GM12878 (cell line): ENCODE data around the gene PGM3. TPM values are rescaled to one million over a fixed set of nuclear protein-coding genes. Genes with fewer than 3 reads are reported as not detected.

Experiments
- ATAC-seq: fragments of 200-7000 bp; cut with Tn5 transposase; 3 replicates; pipeline ENCODE4 v1.9.1; 2020; ENCODE audit warnings: mild to moderate bottlenecking, moderate library complexity
- BruUV-seq: library from RNA; stranded (reverse); fragments of 400-500 nt; replicated peaks from 2 replicates; lab custom pipeline; 2021; lab: Mats Ljungman, UMichigan
- CTCF ChIA-PET: fragments of 300-600 bp; sonication (Branson Sonifier 250); formaldehyde crosslinking; extraction: SDS; loops from one replicate; lab custom pipeline; 2021; ENCODE audit warnings: inconsistent platforms; lab: Yijun Ruan, JAX
- POLR2A ChIA-PET: fragments of 350-600 bp; formaldehyde crosslinking; extraction: SDS; loops from one replicate; lab custom pipeline; 2021; ENCODE audit warnings: inconsistent platforms; lab: Charles Lee
- RAD21 ChIA-PET: fragments of 300-600 bp; sonication (Branson Sonifier 250); formaldehyde crosslinking; loops from one replicate; lab custom pipeline; 2023; ENCODE audit warnings: antibody characterized with exemption; ENCODE audit not compliant: unreplicated experiment; lab: Charles Lee
- SMC1A ChIA-PET: fragments of 300-600 bp; sonication (Branson Sonifier 250); formaldehyde crosslinking; loops from one replicate; lab custom pipeline; 2023; ENCODE audit not compliant: unreplicated experiment, uncharacterized antibody; lab: Charles Lee
- DNase-seq: peaks from one replicate; pipeline ENCODE4 v3.0.0-alpha.2; 2011; ENCODE audit warnings: low read depth, low spot score
- FAIRE-seq: peaks from 3 replicates; lab custom pipeline; 2011; peaks lifted over from hg19 to GRCh38; lab: Jason Lieb, UNC
- H2AFZ ChIP-seq: 2 replicates; pipeline ENCODE4 v1.6.0; 2011; ENCODE audit warnings: low read depth, low read length, control low read depth; ENCODE audit not compliant: control insufficient read depth
- H3K27ac ChIP-seq: 2 replicates; pipeline ENCODE4 v1.5.1; 2011; ENCODE audit warnings: control low read depth; ENCODE audit not compliant: control insufficient read depth, insufficient read depth
- H3K27me3 ChIP-seq, 2 experiments: replicated peaks in 1 of 2; 2 replicates each; pipeline versions ENCODE4 v1.6.0 to v1.6.1; 2011; ENCODE audit warnings: low read length in 1 of 2; ENCODE audit not compliant: control insufficient read depth in 2 of 2, insufficient read depth in 2 of 2
- H3K36me3 ChIP-seq, 2 experiments: 2 replicates each; pipeline ENCODE4 v1.5.1; 2011; ENCODE audit warnings: low read length in 1 of 2; ENCODE audit not compliant: control insufficient read depth in 2 of 2, insufficient read depth in 2 of 2
- H3K4me1 ChIP-seq: 2 replicates; pipeline ENCODE4 v1.6.1; 2011; ENCODE audit warnings: mild to moderate bottlenecking, low read length, moderate library complexity, mixed read lengths; ENCODE audit not compliant: control insufficient read depth, insufficient read depth
- H3K4me2 ChIP-seq: 2 replicates; pipeline ENCODE4 v1.6.0; 2011; ENCODE audit warnings: control low read depth; ENCODE audit not compliant: control insufficient read depth, insufficient read depth
- H3K4me3 ChIP-seq: fragments of 200-600 bp; sonication (generic); 2 replicates; pipeline ENCODE4 v1.5.1; 2016
- H3K79me2 ChIP-seq: 2 replicates; pipeline ENCODE4 v1.6.0; 2011; ENCODE audit warnings: low read length; ENCODE audit not compliant: control insufficient read depth, insufficient read depth
- H3K9ac ChIP-seq: 2 replicates; pipeline ENCODE4 v1.8.0; 2011; ENCODE audit warnings: low read length, control low read depth, mixed read lengths; ENCODE audit not compliant: control insufficient read depth, insufficient read depth
- H3K9me3 ChIP-seq: replicated peaks from 3 replicates; pipeline ENCODE4 v1.5.1; 2011; ENCODE audit warnings: mild to moderate bottlenecking, low read length; ENCODE audit not compliant: control insufficient read depth, insufficient read depth
- H4K20me1 ChIP-seq: 2 replicates; pipeline ENCODE4 v1.6.0; 2011; ENCODE audit not compliant: control insufficient read depth, insufficient read depth
- FOS ChIP-seq: IDR thresholded peaks from 3 replicates; pipeline ENCODE4 v1.6.1; 2011; ENCODE audit warnings: borderline replicate concordance; ENCODE audit not compliant: insufficient read length; ENCODE audit errors: extremely low read depth
- IKZF2 ChIP-seq, 2 experiments: fragments of 450-650 bp; IDR thresholded peaks; 2 replicates each; pipeline ENCODE4 v1.6.1; 2017; ENCODE audit warnings: mild to moderate bottlenecking in 2 of 2, moderate library complexity in 2 of 2
- SIN3A ChIP-seq: IDR thresholded peaks from 2 replicates; pipeline ENCODE4 v1.6.1; 2012; ENCODE audit warnings: low read depth, low read length, improper control_type of control experiment
- WGBS: methylation state at CpG from one replicate; pipeline ENCODE4 v1.1.6; 2016; ENCODE audit warnings: low lambda C conversion rate; ENCODE audit not compliant: insufficient replicate concordance, insufficient coverage; ENCODE audit errors: missing lambda C conversion rate; 5-methylcytosine and 5-hydroxymethylcytosine counted together
- in situ Hi-C: fragments of 300-500 bp; cut with MboI; formaldehyde crosslinking; loops from 9 replicates; pipeline ENCODE4 v1.14.3; 2018; ENCODE audit warnings: mixed read lengths
- intact Hi-C: fragments of 100-400 bp; cut with micrococcal nuclease; formaldehyde crosslinking; loops from one replicate; pipeline ENCODE4 v1.14.2; 2022; ENCODE audit not compliant: unreplicated experiment
- polyA plus RNA-seq, 11 experiments: library from polyadenylated mRNA; depleted of rRNA in 4 of 11; unstranded in 6 of 11; stranded (reverse) in 5 of 11; fragments of >200 nt; fragmentation: Nextera tagmentation in 4 of 11; fragmentation: Illumina TruSeq in 1 of 11; extraction: Ambion mirVana in 4 of 11; extraction: Trizol in 1 of 11; gene quantifications; 1 replicate in 1 of 11; 2 replicates in 10 of 11; pipeline versions ENCODE4 v1.2.1 to v1.2.3, GENCODE V29; 2011 to 2016; ENCODE audit warnings: inconsistent platforms in 2 of 11, missing spikeins in 2 of 11, low read depth in 1 of 11
- total RNA-seq, 4 experiments: library from RNA; depleted of rRNA in 3 of 4; stranded (reverse); fragments of >200 nt in 3 of 4; fragmentation: Illumina TruSeq in 1 of 4; extraction: Trizol in 1 of 4; gene quantifications; 2 replicates each; pipeline versions ENCODE4 v1.2.1 to v1.2.3, GENCODE V29; 2013 to 2021

Gene PGM3
- total and polyA plus RNA-seq, 10 of the 15 experiments (the other 5 are each of a cell fraction or from before 2014, with no cell fraction given) = 13.0 to 36.0 (median 24.6) TPM

GRCh38 chr6:83193747-83194566 lies 892 bp upstream of the PGM3 start:
- no TSS peak for BruUV-seq
- Histone ChIP-seq H3K27me3 (no peaks in the 10 kb centered on the region), H3K9ac (peak overlapping the region; percentile 90), H4K20me1 (no peaks in the 10 kb centered on the region)
- WGBS = 1% methylated on average over 44 of the region's 44 CpGs
- ATAC-seq = peak; percentile 55
- FAIRE-seq = no peak
- intact Hi-C loops = loop anchor here (5.0 to 10.0 kb wide), 3 partner anchors 107 to 949 kb away; partner anchors contain the start of genes DOP1A, IBTK and UBE3D
- TF ChIP-seq IKZF2 (IDR thresholded peaks at IDR 0.05) = peak in 1 of 2 experiments; percentile 10; a peak in 1 of 4 replicates
- 0 out of 2 replicates have a peak, but pooled peaks have one; percentile 3 for TF ChIP-seq SIN3A
- no peak for TF ChIP-seq FOS
- TF ChIP-seq, all 136 proteins: peak for 2
- no peak for DNase-seq
- peaks cover 0 to 5% of the 10 kb centered on the region in 2 experiments; a peak in 2 of 4 replicates for H3K36me3 ChIP-seq
- H2AFZ ChIP-seq = peak overlapping the region; percentile 97
- peak overlapping the region; percentile 89; the same call in 1 of the 2 replicates for H3K27ac ChIP-seq
- CTCF ChIA-PET = interaction anchor here (1.2 to 19.2 kb wide), 4 partner anchors 22 to 136 kb away, joined by 4 to 195 read pairs (median 13); partner anchors contain the start of genes DOP1A and UBE3D
- POLR2A ChIA-PET = interaction anchor here (1.0 to 1.2 kb wide), 2 partner anchors 124 to 127 kb away, joined by 3 read pairs; partner anchors contain the start of gene DOP1A
- H3K4me3 ChIP-seq = peak overlapping the region; percentile 79
- RAD21 ChIA-PET = interaction anchor here (0.9 to 11.8 kb wide), 2 partner anchors 21 to 128 kb away, joined by 3 to 93 read pairs; partner anchors contain the start of genes DOP1A and UBE3D
- in situ Hi-C loops = no loop called here
- H3K4me1 ChIP-seq = peaks cover 5% of the 10 kb centered on the region
- no peaks in the 10 kb centered on the region for H3K9me3 ChIP-seq
- H3K4me2 ChIP-seq = peak overlapping the region; percentile 98
- H3K79me2 ChIP-seq = peaks cover 28% of the 10 kb centered on the region
- SMC1A ChIA-PET = interaction anchor here (0.5 to 12.1 kb wide), 5 partner anchors 9 to 321 kb away, joined by 3 to 108 read pairs (median 3); partner anchors contain the start of genes DOP1A and UBE3D
